SH-SY5Y (cell line): Measurements from ENCODE around the gene OR10H5.

Source experiments
- GATA2 ChIP-seq: IDR thresholded peaks from 2 replicates; pipeline ENCODE4 v1.6.1; 2011; ENCODE audit warnings: mild to moderate bottlenecking, low read depth, low read length
- GATA3 ChIP-seq: IDR thresholded peaks from 2 replicates; pipeline ENCODE4 v1.6.1; 2011; ENCODE audit warnings: low read depth, mild to moderate bottlenecking, low read length, moderate library complexity

- TF ChIP-seq GATA2 (no peak), GATA3 (no peak)
These were observed 11.2 kb upstream of the OR10H5 start for GRCh38 chr19:15776264-15776663.
